GM23338 (cell line): ENCODE data around the gene SLC25A29. TPM values are rescaled to one million over a fixed set of nuclear protein-coding genes. Genes with fewer than 3 reads are reported as not detected.

ENCODE experiments used
- ATAC-seq: fragments of 200-7000 bp; cut with Tn5 transposase; 3 replicates; pipeline ENCODE4 v1.9.1; 2020
- DNase-seq: peaks from one replicate; pipeline ENCODE4 v3.0.0-alpha.2; 2015; ENCODE audit warnings: low spot score
- H2AFZ ChIP-seq: fragments of 200-600 bp; sonication (generic); 2 replicates; pipeline ENCODE4 v1.8.0; 2016; ENCODE audit warnings: antibody characterized with exemption, mild to moderate bottlenecking, moderate library complexity
- H3F3A ChIP-seq: fragments of 200-600 bp; sonication (generic); replicated peaks from 2 replicates; pipeline ENCODE4 v1.8.0; 2017; ENCODE audit warnings: antibody characterized with exemption, mixed run types, low read depth
- H3K27ac ChIP-seq: fragments of 200-600 bp; sonication (generic); 2 replicates; pipeline ENCODE4 v1.6.1; 2016; ENCODE audit warnings: low read depth
- H3K27me3 ChIP-seq: fragments of 200-600 bp; sonication (generic); 2 replicates; pipeline ENCODE4 v1.8.0; 2016; ENCODE audit warnings: mild to moderate bottlenecking, mixed run types, moderate library complexity; ENCODE audit not compliant: insufficient read depth
- H3K36me3 ChIP-seq: fragments of 200-600 bp; sonication (generic); 2 replicates; pipeline ENCODE4 v1.8.0; 2016; ENCODE audit warnings: mild to moderate bottlenecking; ENCODE audit not compliant: insufficient read depth
- H3K4me1 ChIP-seq: fragments of 200-600 bp; sonication (generic); 2 replicates; pipeline ENCODE4 v1.8.0; 2016; ENCODE audit warnings: mild to moderate bottlenecking, moderate library complexity; ENCODE audit not compliant: insufficient read depth
- H3K4me2 ChIP-seq: fragments of 200-600 bp; sonication (generic); 2 replicates; pipeline ENCODE4 v1.7.1; 2017; ENCODE audit warnings: mixed run types
- H3K4me3 ChIP-seq: fragments of 200-600 bp; sonication (generic); 2 replicates; pipeline ENCODE4 v1.6.1; 2016; ENCODE audit warnings: mixed run types
- H3K79me2 ChIP-seq: fragments of 200-600 bp; sonication (generic); replicated peaks from 2 replicates; pipeline ENCODE4 v1.8.0; 2017; ENCODE audit warnings: mild to moderate bottlenecking; ENCODE audit not compliant: insufficient read depth
- H3K9me2 ChIP-seq: fragments of 200-600 bp; sonication (generic); 2 replicates; pipeline ENCODE4 v1.8.0; 2017; ENCODE audit not compliant: insufficient read depth
- H4K20me1 ChIP-seq: fragments of 200-600 bp; sonication (generic); replicated peaks from 2 replicates; pipeline ENCODE4 v1.8.0; 2017; ENCODE audit warnings: mild to moderate bottlenecking; ENCODE audit not compliant: insufficient read depth
- H3K27ac Mint-ChIP-seq: 2 replicates; pipeline ENCODE4 v1.8.0; 2020; ENCODE audit warnings: inconsistent platforms, mild to moderate bottlenecking, moderate library complexity, mixed read lengths
- H3K27me3 Mint-ChIP-seq: 3 replicates; pipeline ENCODE4 v1.8.0; 2022; ENCODE audit warnings: low read depth, mild to moderate bottlenecking, moderate library complexity, mixed read lengths, inconsistent platforms; ENCODE audit not compliant: insufficient read depth, poor library complexity
- H3K36me3 Mint-ChIP-seq: 3 replicates; pipeline ENCODE4 v1.8.0; 2021; ENCODE audit warnings: low read depth, mild to moderate bottlenecking, inconsistent platforms, moderate library complexity, mixed read lengths
- H3K4me1 Mint-ChIP-seq: 3 replicates; pipeline ENCODE4 v1.8.0; 2020; ENCODE audit warnings: mild to moderate bottlenecking, inconsistent platforms, mixed read lengths
- H3K4me3 Mint-ChIP-seq: 3 replicates; pipeline ENCODE4 v1.8.0; 2021; ENCODE audit warnings: moderate library complexity, mild to moderate bottlenecking, inconsistent platforms, mixed read lengths
- H3K9me3 Mint-ChIP-seq: 3 replicates; pipeline ENCODE4 v1.8.0; 2020; ENCODE audit warnings: moderate library complexity, mild to moderate bottlenecking, inconsistent platforms, mixed read lengths
- CREB1 ChIP-seq: fragments of 250-450 bp; sonication (Bioruptor Pico); IDR thresholded peaks from 2 replicates; pipeline ENCODE4 v1.5.0; 2020; ENCODE audit warnings: low read depth, mild to moderate bottlenecking, moderate library complexity
- CTCF ChIP-seq, 2 experiments: fragments of 200-600 bp in 1 of 2; sonication (generic) in 1 of 2; conservative IDR thresholded peaks; 2 replicates each; pipeline versions ENCODE4 v1.5.1 to v1.6.1; 2016 to 2017; ENCODE audit warnings: antibody characterized with exemption in 2 of 2, low read depth in 2 of 2, mild to moderate bottlenecking in 2 of 2, moderate library complexity in 1 of 2
- ETS1 ChIP-seq: IDR thresholded peaks from 2 replicates; pipeline ENCODE4 v1.6.1; 2016; ENCODE audit warnings: antibody characterized with exemption
- JUNB ChIP-seq: IDR thresholded peaks from one replicate; pipeline ENCODE4 v1.6.1; 2016; ENCODE audit warnings: antibody characterized with exemption; ENCODE audit not compliant: unreplicated experiment
- NANOG ChIP-seq: IDR thresholded peaks from 2 replicates; pipeline ENCODE4 v1.6.1; 2016; ENCODE audit warnings: antibody characterized with exemption, borderline replicate concordance
- POLR2AphosphoS5 ChIP-seq: IDR thresholded peaks from 2 replicates; pipeline ENCODE4 v1.6.1; 2016; ENCODE audit warnings: antibody characterized with exemption, low read depth
- REST ChIP-seq: IDR thresholded peaks from one replicate; pipeline ENCODE4 v1.6.1; 2018; ENCODE audit warnings: antibody characterized with exemption; ENCODE audit not compliant: unreplicated experiment
- ZNF331 ChIP-seq: fragments of 250-450 bp; sonication (Bioruptor Pico); IDR thresholded peaks from 2 replicates; pipeline ENCODE4 v1.5.0; 2020; ENCODE audit warnings: low read depth, mild to moderate bottlenecking, moderate library complexity
- ZNF462 ChIP-seq: fragments of 250-450 bp; sonication (Bioruptor Pico); IDR thresholded peaks from 2 replicates; pipeline ENCODE4 v1.5.0; 2020; ENCODE audit warnings: mild to moderate bottlenecking, moderate library complexity
- polyA plus RNA-seq: library from polyadenylated mRNA; unstranded; fragments of >200 nt; fragmentation: Nextera tagmentation; extraction: Ambion mirVana; gene quantifications from 2 replicates; pipeline ENCODE4 v1.2.1, GENCODE V29; 2016
- total RNA-seq: library from RNA; depleted of rRNA; stranded (reverse); fragments of >200 nt; shearing (Covaris generic); gene quantifications from 2 replicates; pipeline ENCODE4 v1.2.3, GENCODE V29; 2014

SLC25A29 gene
- total and polyA plus RNA-seq, 2 experiments from 2014 or later: 65.6 to 206 TPM

- peaks cover 35% of the 10 kb centered on the region; the same call in 1 of the 2 replicates for H3F3A ChIP-seq
- peaks cover 19% of the 10 kb centered on the region for H4K20me1 ChIP-seq
- Mint-ChIP-seq H3K36me3 (peaks cover 18% of the 10 kb centered on the region; the same call in 2 of the 3 replicates), H3K4me1 (peaks cover 47% of the 10 kb centered on the region), H3K4me3 (no peak overlapping the region; the same call in 2 of the 3 replicates), H3K9me3 (no peaks in the 10 kb centered on the region), H3K27me3 (peaks cover 18% of the 10 kb centered on the region), H3K27ac (0 out of 2 replicates have a peak overlapping the region, but pooled peaks have one; percentile 37)
- H3K4me3 ChIP-seq: no peak overlapping the region
- no peaks in the 10 kb centered on the region for H3K27me3 ChIP-seq
- H3K4me2 ChIP-seq: no peak overlapping the region
- H3K36me3 ChIP-seq: no peaks in the 10 kb centered on the region; the same call in 1 of the 2 replicates
- H3K79me2 ChIP-seq: 0 out of 2 replicates have a peak, but pooled peaks cover 14% of the 10 kb centered on the region
- 0 out of 2 replicates have a peak overlapping the region, but pooled peaks have one; percentile 39 for H3K27ac ChIP-seq
- DNase-seq (no peak), ATAC-seq (no peak)
- peaks cover 13% of the 10 kb centered on the region for H3K4me1 ChIP-seq
- TF ChIP-seq CTCF (conservative IDR thresholded peaks at IDR 0.05; ENCODE audit: low read depth in 2 of 2) (no peak), ZNF331 (CRISPR knock-in tag) (no peak), CREB1 (CRISPR knock-in tag) (no peak), REST (no peak), ETS1 (no peak), JUNB (no peak), ZNF462 (no peak), NANOG (no peak), POLR2AphosphoS5 (no peak)
- H3K9me2 ChIP-seq: no peaks in the 10 kb centered on the region
- H2AFZ ChIP-seq: no peak overlapping the region
Measured at GRCh38 chr14:100286484-100287191, 19.6 kb downstream of the SLC25A29 start.
